Gastrocnemius medialis (tissue), 4 donors: ENCODE data around the gene TMSB10.

Experiments used
- CTCF ChIP-seq, 5 experiments: fragments of 450-650 bp in 3 of 5; fragments of 200-600 bp in 2 of 5; sonication (generic) in 2 of 5; IDR thresholded peaks in 4 of 5; conservative IDR thresholded peaks in 1 of 5; 1 replicate in 4 of 5; 2 replicates in 1 of 5; pipeline ENCODE4 v1.5.1; 2016 to 2019; ENCODE audit warnings: antibody characterized with exemption in 5 of 5, mild to moderate bottlenecking in 3 of 5, moderate library complexity in 3 of 5
- POLR2A ChIP-seq, 2 donors: fragments of 450-650 bp; IDR thresholded peaks; one replicate each; pipeline ENCODE4 v1.6.1; 2017; ENCODE audit warnings: antibody characterized with exemption in 2 of 2, mild to moderate bottlenecking in 2 of 2, moderate library complexity in 2 of 2

GRCh38 chr2:84912984-84913383 is 7.5 kb downstream of the TMSB10 start:
- TF ChIP-seq CTCF (IDR thresholded peaks at IDR 0.05 in 4 of 5, conservative IDR thresholded peaks at IDR 0.05 in 1 of 5) (no peak), POLR2A (IDR thresholded peaks at IDR 0.05) (no peak)
